Duodenal mucosa (tissue), 2 donors: ENCODE results near the gene SLC6A19.

Source experiments
- H3K27ac ChIP-seq: one replicate; pipeline ENCODE4 v1.7.0; 2013; ENCODE audit warnings: low read depth, low read length
- H3K27me3 ChIP-seq, 2 donors: one replicate each; pipeline ENCODE4 v1.7.0; 2013; ENCODE audit warnings: low read length in 2 of 2, control low read depth in 1 of 2; ENCODE audit not compliant: insufficient read depth in 2 of 2, control insufficient read depth in 1 of 2
- H3K36me3 ChIP-seq, 2 donors: one replicate each; pipeline ENCODE4 v1.7.0; 2013; ENCODE audit warnings: low read length in 2 of 2, control low read depth in 1 of 2; ENCODE audit not compliant: insufficient read depth in 2 of 2, control insufficient read depth in 1 of 2
- H3K4me1 ChIP-seq, 2 donors: one replicate each; pipeline ENCODE4 v1.7.0; 2013; ENCODE audit warnings: low read length in 2 of 2, control low read depth in 1 of 2; ENCODE audit not compliant: insufficient read depth in 2 of 2, control insufficient read depth in 1 of 2
- H3K4me3 ChIP-seq, 2 donors: one replicate each; pipeline ENCODE4 v1.7.0; 2013; ENCODE audit warnings: low read length in 2 of 2, low read depth in 1 of 2
- H3K9ac ChIP-seq, 2 donors: one replicate each; pipeline ENCODE4 v1.7.0; 2013; ENCODE audit warnings: low read length in 2 of 2, low read depth in 1 of 2
- H3K9me3 ChIP-seq, 2 donors: one replicate each; pipeline ENCODE4 v1.7.0; 2013; ENCODE audit warnings: low read length in 2 of 2, control low read depth in 1 of 2; ENCODE audit not compliant: control insufficient read depth in 1 of 2

Gene SLC6A19

GRCh38 chr5:1158647-1159340 is 42.6 kb upstream of the SLC6A19 start:
- no peaks in the 10 kb centered on the region for H3K36me3 ChIP-seq
- peaks cover 15% of the 10 kb centered on the region in 2 donors for H3K4me1 ChIP-seq
- H3K9ac ChIP-seq: no peak overlapping the region
- peaks cover 21 to 27% of the 10 kb centered on the region in 2 donors for H3K27me3 ChIP-seq
- H3K27ac ChIP-seq: no peak overlapping the region
- no peak overlapping the region for H3K4me3 ChIP-seq
- H3K9me3 ChIP-seq: peaks cover 2 to 10% of the 10 kb centered on the region in 2 donors

- Histone ChIP-seq H3K9ac (no peak overlapping the region), H3K9me3 (peaks cover 2 to 10% of the 10 kb centered on the region in 2 donors), H3K4me3 (no peak overlapping the region), H3K4me1 (peaks cover 15% of the 10 kb centered on the region in 2 donors), H3K27ac (no peak overlapping the region), H3K27me3 (peaks cover 16 to 22% of the 10 kb centered on the region in 2 donors), H3K36me3 (no peaks in the 10 kb centered on the region)
Observed at GRCh38 chr5:1159341-1159675, 42.1 kb upstream of the SLC6A19 start.

GRCh38 chr5:1159774-1160406 is 41.5 kb upstream of the SLC6A19 start:
- Histone ChIP-seq H3K27ac (no peak overlapping the region), H3K36me3 (no peaks in the 10 kb centered on the region), H3K9ac (no peak overlapping the region), H3K27me3 (peaks cover 12 to 17% of the 10 kb centered on the region in 2 donors), H3K4me1 (peaks cover 15 to 18% of the 10 kb centered on the region in 2 donors), H3K4me3 (no peak overlapping the region), H3K9me3 (peaks cover 2 to 10% of the 10 kb centered on the region in 2 donors)

- Histone ChIP-seq H3K4me3 (no peak overlapping the region), H3K27ac (no peak overlapping the region), H3K4me1 (peaks cover 19 to 25% of the 10 kb centered on the region in 2 donors), H3K9ac (peak overlapping the region in 1 of 2 donors; percentile 4), H3K27me3 (peaks cover 8 to 14% of the 10 kb centered on the region in 2 donors), H3K9me3 (peaks cover 2 to 10% of the 10 kb centered on the region in 2 donors), H3K36me3 (no peaks in the 10 kb centered on the region)
Observed at GRCh38 chr5:1161108-1161832, 40.1 kb upstream of the SLC6A19 start.

- no peak overlapping the region for H3K27ac ChIP-seq
- no peaks in the 10 kb centered on the region for H3K36me3 ChIP-seq
- peaks cover under 1 to 4% of the 10 kb centered on the region in 2 donors for H3K9me3 ChIP-seq
- no peak overlapping the region for H3K4me3 ChIP-seq
- peaks cover 2 to 8% of the 10 kb centered on the region in 2 donors for H3K27me3 ChIP-seq
- H3K9ac ChIP-seq: peak overlapping the region in 1 of 2 donors; percentile 4
- peaks cover 19 to 25% of the 10 kb centered on the region in 2 donors for H3K4me1 ChIP-seq
Observed at GRCh38 chr5:1161833-1162229, 39.6 kb upstream of the SLC6A19 start.

GRCh38 chr5:1162276-1162675 is 39.1 kb upstream of the SLC6A19 start:
- no peaks in the 10 kb centered on the region for H3K9me3 ChIP-seq
- no peak overlapping the region for H3K27ac ChIP-seq
- H3K9ac ChIP-seq: peak overlapping the region in 1 of 2 donors; percentile 4
- H3K4me3 ChIP-seq: no peak overlapping the region
- no peaks in the 10 kb centered on the region for H3K36me3 ChIP-seq
- peaks cover 19 to 25% of the 10 kb centered on the region in 2 donors for H3K4me1 ChIP-seq
- H3K27me3 ChIP-seq: peaks cover 0 to 4% of the 10 kb centered on the region in 2 donors

GRCh38 chr5:1162751-1163150 is 38.6 kb upstream of the SLC6A19 start:
- Histone ChIP-seq H3K4me1 (peaks cover 23 to 28% of the 10 kb centered on the region in 2 donors), H3K36me3 (no peaks in the 10 kb centered on the region), H3K27me3 (no peaks in the 10 kb centered on the region), H3K9me3 (no peaks in the 10 kb centered on the region), H3K4me3 (no peak overlapping the region), H3K9ac (no peak overlapping the region), H3K27ac (no peak overlapping the region)

- Histone ChIP-seq H3K4me1 (peaks cover 29 to 34% of the 10 kb centered on the region in 2 donors), H3K27ac (no peak overlapping the region), H3K9me3 (no peaks in the 10 kb centered on the region), H3K4me3 (no peak overlapping the region), H3K27me3 (no peaks in the 10 kb centered on the region), H3K9ac (no peak overlapping the region), H3K36me3 (no peaks in the 10 kb centered on the region)
Observed at GRCh38 chr5:1163366-1163765, 38.0 kb upstream of the SLC6A19 start.

GRCh38 chr5:1163879-1164278 is 37.5 kb upstream of the SLC6A19 start:
- Histone ChIP-seq H3K4me3 (no peak overlapping the region), H3K4me1 (peaks cover 31 to 34% of the 10 kb centered on the region in 2 donors), H3K36me3 (no peaks in the 10 kb centered on the region), H3K9ac (no peak overlapping the region), H3K27me3 (no peaks in the 10 kb centered on the region), H3K27ac (no peak overlapping the region), H3K9me3 (no peaks in the 10 kb centered on the region)
